GM12878 (cell line): Measurements from ENCODE around the gene SUPT4H1. TPM values are rescaled to one million over a fixed set of nuclear protein-coding genes. Genes with fewer than 3 reads are reported as not detected.

Experiments
- ATAC-seq: fragments of 200-7000 bp; cut with Tn5 transposase; 3 replicates; pipeline ENCODE4 v1.9.1; 2020; ENCODE audit warnings: mild to moderate bottlenecking, moderate library complexity
- BruUV-seq: library from RNA; stranded (reverse); fragments of 400-500 nt; replicated peaks from 2 replicates; lab custom pipeline; 2021; lab: Mats Ljungman, UMichigan
- CTCF ChIA-PET: fragments of 300-600 bp; sonication (Branson Sonifier 250); formaldehyde crosslinking; extraction: SDS; loops from one replicate; lab custom pipeline; 2021; ENCODE audit warnings: inconsistent platforms; lab: Yijun Ruan, JAX
- POLR2A ChIA-PET: fragments of 350-600 bp; formaldehyde crosslinking; extraction: SDS; loops from one replicate; lab custom pipeline; 2021; ENCODE audit warnings: inconsistent platforms; lab: Charles Lee
- RAD21 ChIA-PET: fragments of 300-600 bp; sonication (Branson Sonifier 250); formaldehyde crosslinking; loops from one replicate; lab custom pipeline; 2023; ENCODE audit warnings: antibody characterized with exemption; ENCODE audit not compliant: unreplicated experiment; lab: Charles Lee
- SMC1A ChIA-PET: fragments of 300-600 bp; sonication (Branson Sonifier 250); formaldehyde crosslinking; loops from one replicate; lab custom pipeline; 2023; ENCODE audit not compliant: unreplicated experiment, uncharacterized antibody; lab: Charles Lee
- DNase-seq: peaks from one replicate; pipeline ENCODE4 v3.0.0-alpha.2; 2011; ENCODE audit warnings: low read depth, low spot score
- FAIRE-seq: peaks from 3 replicates; lab custom pipeline; 2011; peaks lifted over from hg19 to GRCh38; lab: Jason Lieb, UNC
- H2AFZ ChIP-seq: 2 replicates; pipeline ENCODE4 v1.6.0; 2011; ENCODE audit warnings: low read depth, low read length, control low read depth; ENCODE audit not compliant: control insufficient read depth
- H3K27ac ChIP-seq: 2 replicates; pipeline ENCODE4 v1.5.1; 2011; ENCODE audit warnings: control low read depth; ENCODE audit not compliant: control insufficient read depth, insufficient read depth
- H3K27me3 ChIP-seq, 2 experiments: replicated peaks in 1 of 2; 2 replicates each; pipeline versions ENCODE4 v1.6.0 to v1.6.1; 2011; ENCODE audit warnings: low read length in 1 of 2; ENCODE audit not compliant: control insufficient read depth in 2 of 2, insufficient read depth in 2 of 2
- H3K36me3 ChIP-seq, 2 experiments: 2 replicates each; pipeline ENCODE4 v1.5.1; 2011; ENCODE audit warnings: low read length in 1 of 2; ENCODE audit not compliant: control insufficient read depth in 2 of 2, insufficient read depth in 2 of 2
- H3K4me1 ChIP-seq: 2 replicates; pipeline ENCODE4 v1.6.1; 2011; ENCODE audit warnings: mild to moderate bottlenecking, low read length, moderate library complexity, mixed read lengths; ENCODE audit not compliant: control insufficient read depth, insufficient read depth
- H3K4me2 ChIP-seq: 2 replicates; pipeline ENCODE4 v1.6.0; 2011; ENCODE audit warnings: control low read depth; ENCODE audit not compliant: control insufficient read depth, insufficient read depth
- H3K4me3 ChIP-seq: fragments of 200-600 bp; sonication (generic); 2 replicates; pipeline ENCODE4 v1.5.1; 2016
- H3K79me2 ChIP-seq: 2 replicates; pipeline ENCODE4 v1.6.0; 2011; ENCODE audit warnings: low read length; ENCODE audit not compliant: control insufficient read depth, insufficient read depth
- H3K9ac ChIP-seq: 2 replicates; pipeline ENCODE4 v1.8.0; 2011; ENCODE audit warnings: low read length, control low read depth, mixed read lengths; ENCODE audit not compliant: control insufficient read depth, insufficient read depth
- H3K9me3 ChIP-seq: replicated peaks from 3 replicates; pipeline ENCODE4 v1.5.1; 2011; ENCODE audit warnings: mild to moderate bottlenecking, low read length; ENCODE audit not compliant: control insufficient read depth, insufficient read depth
- H4K20me1 ChIP-seq: 2 replicates; pipeline ENCODE4 v1.6.0; 2011; ENCODE audit not compliant: control insufficient read depth, insufficient read depth
- ASH2L ChIP-seq: fragments of 300-600, 200-600 bp; sonication (generic); IDR thresholded peaks from 2 replicates; pipeline ENCODE4 v1.6.1; 2017; ENCODE audit warnings: low read depth, mild to moderate bottlenecking, borderline replicate concordance
- BCLAF1 ChIP-seq: fragments of 450-650 bp; IDR thresholded peaks from 2 replicates; pipeline ENCODE4 v1.6.1; 2017; ENCODE audit warnings: antibody characterized with exemption, mild to moderate bottlenecking, moderate library complexity
- IRF5 ChIP-seq: fragments of 450-650 bp; IDR thresholded peaks from 2 replicates; pipeline ENCODE4 v1.6.1; 2017; ENCODE audit warnings: borderline replicate concordance
- MYC ChIP-seq: IDR thresholded peaks from 2 replicates; pipeline ENCODE4 v1.6.1; 2011; ENCODE audit warnings: mild to moderate bottlenecking, low read length, moderate library complexity, inconsistent platforms; ENCODE audit not compliant: insufficient read depth, insufficient replicate concordance, insufficient read length, severe bottlenecking
- NFXL1 ChIP-seq: fragments of 450-650 bp; IDR thresholded peaks from 2 replicates; pipeline ENCODE4 v1.6.1; 2017; ENCODE audit warnings: antibody characterized with exemption, mild to moderate bottlenecking, borderline replicate concordance
- POLR2A ChIP-seq: IDR thresholded peaks from 2 replicates; pipeline ENCODE4 v1.6.1; 2011; ENCODE audit warnings: low read depth, mild to moderate bottlenecking, low read length
- RELB ChIP-seq: fragments of 450-650 bp; IDR thresholded peaks from 2 replicates; pipeline ENCODE4 v1.6.1; 2017; ENCODE audit warnings: low read depth, mild to moderate bottlenecking, moderate library complexity
- SIN3A ChIP-seq: IDR thresholded peaks from 2 replicates; pipeline ENCODE4 v1.6.1; 2012; ENCODE audit warnings: low read depth, low read length, improper control_type of control experiment
- SMAD5 ChIP-seq: IDR thresholded peaks from 2 replicates; pipeline ENCODE4 v1.6.1; 2016; ENCODE audit warnings: antibody characterized with exemption, low read depth
- ZBTB33 ChIP-seq: fragments of 450-650 bp; IDR thresholded peaks from 2 replicates; pipeline ENCODE4 v1.6.1; 2017; ENCODE audit warnings: mild to moderate bottlenecking
- WGBS: methylation state at CpG from one replicate; pipeline ENCODE4 v1.1.6; 2016; ENCODE audit warnings: low lambda C conversion rate; ENCODE audit not compliant: insufficient replicate concordance, insufficient coverage; ENCODE audit errors: missing lambda C conversion rate; 5-methylcytosine and 5-hydroxymethylcytosine counted together
- in situ Hi-C: fragments of 300-500 bp; cut with MboI; formaldehyde crosslinking; loops from 9 replicates; pipeline ENCODE4 v1.14.3; 2018; ENCODE audit warnings: mixed read lengths
- intact Hi-C: fragments of 100-400 bp; cut with micrococcal nuclease; formaldehyde crosslinking; loops from one replicate; pipeline ENCODE4 v1.14.2; 2022; ENCODE audit not compliant: unreplicated experiment
- polyA plus RNA-seq, 11 experiments: library from polyadenylated mRNA; depleted of rRNA in 4 of 11; unstranded in 6 of 11; stranded (reverse) in 5 of 11; fragments of >200 nt; fragmentation: Nextera tagmentation in 4 of 11; fragmentation: Illumina TruSeq in 1 of 11; extraction: Ambion mirVana in 4 of 11; extraction: Trizol in 1 of 11; gene quantifications; 1 replicate in 1 of 11; 2 replicates in 10 of 11; pipeline versions ENCODE4 v1.2.1 to v1.2.3, GENCODE V29; 2011 to 2016; ENCODE audit warnings: inconsistent platforms in 2 of 11, missing spikeins in 2 of 11, low read depth in 1 of 11
- total RNA-seq, 4 experiments: library from RNA; depleted of rRNA in 3 of 4; stranded (reverse); fragments of >200 nt in 3 of 4; fragmentation: Illumina TruSeq in 1 of 4; extraction: Trizol in 1 of 4; gene quantifications; 2 replicates each; pipeline versions ENCODE4 v1.2.1 to v1.2.3, GENCODE V29; 2013 to 2021

The SUPT4H1 gene
- total and polyA plus RNA-seq, 10 of the 15 experiments (the other 5 are each of a cell fraction or from before 2014, with no cell fraction given): 83.8 to 293 (median 128) TPM

- in situ Hi-C loops: no loop called here
- no peak for FAIRE-seq
- ATAC-seq: no peak
- Histone ChIP-seq H3K36me3 (peaks cover 0 to 28% of the 10 kb centered on the region in 2 experiments; a peak in 3 of 4 replicates), H3K27me3 (no peaks in the 10 kb centered on the region), H3K27ac (no peak overlapping the region), H3K9me3 (no peaks in the 10 kb centered on the region), H3K9ac (no peak overlapping the region), H3K4me3 (no peak overlapping the region), H3K4me1 (no peaks in the 10 kb centered on the region), H3K4me2 (no peak overlapping the region), H4K20me1 (no peaks in the 10 kb centered on the region), H3K79me2 (no peaks in the 10 kb centered on the region), H2AFZ (no peak overlapping the region)
- ChIA-PET POLR2A (no interaction called here), RAD21 (no interaction called here), CTCF (interaction anchor here (0.6 to 2.6 kb wide), 2 partner anchors 59 to 598 kb away, joined by 4 to 6 read pairs; partner anchors contain the start of gene RNF43), SMC1A (interaction anchor here (1.0 kb wide), 1 partner anchor 57 kb away, joined by 3 read pairs; no protein-coding TSS in a partner anchor)
- BruUV-seq: no TSS peak
- intact Hi-C loops: no loop called here
- 58% methylated on average over 16 of the region's 16 CpGs for WGBS
- no peak for DNase-seq
- TF ChIP-seq SIN3A (no peak), ZBTB33 (no peak), IRF5 (no peak), BCLAF1 (no peak), NFXL1 (no peak), ASH2L (no peak), POLR2A (no peak), RELB (no peak), MYC (no peak), SMAD5 (no peak)
Observed at GRCh38 chr17:58358408-58359172, 6.6 kb upstream of the SUPT4H1 start.
